Immature natural killer cell (primary cell): Measurements from ENCODE around the gene KPNA4. TPM values are rescaled to one million over a fixed set of nuclear protein-coding genes. Genes with fewer than 3 reads are reported as not detected.
A peak's percentile ranks its signal among the peaks of the same experiment; 100 is the strongest.
"Not testable (repeated sequence)": the region's sequence is repeated elsewhere in the genome, so short reads cannot be mapped to it uniquely, and the experiment has no call there.

Experiments
- DNase-seq, 3 donors: peaks; one replicate each; pipeline ENCODE4 v3.0.0; 2022; ENCODE audit warnings: mixed read lengths in 1 of 3
- H3K27ac Mint-ChIP-seq, 6 donors: one replicate each; pipeline ENCODE4 v1.8.0; 2020; ENCODE audit warnings: mixed read lengths in 6 of 6, mild to moderate bottlenecking in 5 of 6, inconsistent platforms in 4 of 6, moderate library complexity in 3 of 6
- H3K27me3 Mint-ChIP-seq, 3 donors: one replicate each; pipeline ENCODE4 v1.8.0; 2020 to 2021; ENCODE audit warnings: low read depth in 3 of 3, mild to moderate bottlenecking in 3 of 3, mixed read lengths in 3 of 3, moderate library complexity in 3 of 3, inconsistent platforms in 1 of 3
- H3K36me3 Mint-ChIP-seq, 3 donors: one replicate each; pipeline ENCODE4 v1.8.0; 2020; ENCODE audit warnings: mixed read lengths in 3 of 3, inconsistent platforms in 2 of 3, mild to moderate bottlenecking in 2 of 3
- H3K4me1 Mint-ChIP-seq, 2 donors: one replicate each; pipeline ENCODE4 v1.8.0; 2020; ENCODE audit warnings: inconsistent platforms in 2 of 2, mild to moderate bottlenecking in 2 of 2, mixed read lengths in 2 of 2, moderate library complexity in 1 of 2
- H3K4me3 Mint-ChIP-seq, 5 donors: one replicate each; pipeline ENCODE4 v1.8.0; 2020; ENCODE audit warnings: mild to moderate bottlenecking in 5 of 5, mixed read lengths in 5 of 5, inconsistent platforms in 3 of 5, moderate library complexity in 3 of 5
- H3K9me3 Mint-ChIP-seq, 6 donors: one replicate each; pipeline ENCODE4 v1.8.0; 2020; ENCODE audit warnings: mild to moderate bottlenecking in 6 of 6, mixed read lengths in 6 of 6, inconsistent platforms in 4 of 6, moderate library complexity in 3 of 6
- polyA plus RNA-seq, 3 donors: library from polyadenylated mRNA; unstranded; fragments of 300-500 nt; fragmentation: Illumina TruSeq; gene quantifications; one replicate each; pipeline ENCODE4 v1.2.3, GENCODE V29; 2021

KPNA4 gene, protein sequence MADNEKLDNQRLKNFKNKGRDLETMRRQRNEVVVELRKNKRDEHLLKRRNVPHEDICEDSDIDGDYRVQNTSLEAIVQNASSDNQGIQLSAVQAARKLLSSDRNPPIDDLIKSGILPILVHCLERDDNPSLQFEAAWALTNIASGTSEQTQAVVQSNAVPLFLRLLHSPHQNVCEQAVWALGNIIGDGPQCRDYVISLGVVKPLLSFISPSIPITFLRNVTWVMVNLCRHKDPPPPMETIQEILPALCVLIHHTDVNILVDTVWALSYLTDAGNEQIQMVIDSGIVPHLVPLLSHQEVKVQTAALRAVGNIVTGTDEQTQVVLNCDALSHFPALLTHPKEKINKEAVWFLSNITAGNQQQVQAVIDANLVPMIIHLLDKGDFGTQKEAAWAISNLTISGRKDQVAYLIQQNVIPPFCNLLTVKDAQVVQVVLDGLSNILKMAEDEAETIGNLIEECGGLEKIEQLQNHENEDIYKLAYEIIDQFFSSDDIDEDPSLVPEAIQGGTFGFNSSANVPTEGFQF
- polyA plus RNA-seq = 10 to 100 TPM; 10.5 to 12.0 (median 10.9) TPM

- H3K4me1 Mint-ChIP-seq = peaks cover 54 to 62% of the 10 kb centered on the region in 2 donors
- peak within 1 kb of the TSS; percentile 89 to 96 (median 94) for H3K27ac Mint-ChIP-seq
- peaks cover 5 to 6% (median 5%) of the 10 kb centered on the region in 3 donors for H3K36me3 Mint-ChIP-seq
- H3K9me3 Mint-ChIP-seq = no peaks in the 10 kb centered on the region
- peaks cover 4 to 10% (median 9%) of the 10 kb centered on the region in 3 donors for H3K27me3 Mint-ChIP-seq
- peak within 1 kb of the TSS; percentile 93 to 98 (median 96) for H3K4me3 Mint-ChIP-seq
- peak; percentile 96 for DNase-seq
Measured at GRCh38 chr3:160565442-160566403, at the start of gene KPNA4. KPNA4 (minus strand) TSS chr3:160565571; CDS start chr3:160565282, 289 bp downstream.

DNA sequence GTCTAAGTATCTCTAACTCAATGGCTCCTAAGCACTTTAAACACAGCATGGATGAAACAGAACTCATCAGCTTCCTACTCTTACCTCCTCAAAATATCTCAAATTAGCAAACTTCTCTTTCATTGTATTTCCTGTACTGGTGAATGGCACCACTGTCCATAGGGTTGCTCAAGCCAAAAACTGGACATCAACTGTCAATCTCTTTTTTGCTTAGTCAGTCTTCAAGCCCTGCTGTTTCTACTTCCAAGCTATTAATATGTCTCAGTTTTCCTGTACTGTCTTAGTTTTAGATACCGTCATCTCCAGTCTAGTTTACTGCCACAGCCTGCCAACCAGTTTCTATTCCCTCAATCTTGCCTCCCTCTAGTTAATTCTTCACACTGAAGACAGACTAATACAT lies 48.3 kb upstream of the KPNA4 start:
- no peaks in the 10 kb centered on the region for H3K36me3 Mint-ChIP-seq
- no peak for DNase-seq
- H3K27me3 Mint-ChIP-seq = peaks cover 7 to 19% (median 18%) of the 10 kb centered on the region in 3 donors
- no peak overlapping the region for H3K4me3 Mint-ChIP-seq
- no peaks in the 10 kb centered on the region for H3K4me1 Mint-ChIP-seq
- H3K9me3 Mint-ChIP-seq = peaks cover 0 to 3% (median 0%) of the 10 kb centered on the region in 6 donors
- H3K27ac Mint-ChIP-seq = no peak overlapping the region

GRCh38 chr3:160612386-160613075 lies 47.2 kb upstream of the KPNA4 start:
- no peak overlapping the region for H3K27ac Mint-ChIP-seq
- H3K9me3 Mint-ChIP-seq = peaks cover 0 to 3% (median 0%) of the 10 kb centered on the region in 6 donors
- DNase-seq = no peak
- H3K4me3 Mint-ChIP-seq = no peak overlapping the region
- no peaks in the 10 kb centered on the region for H3K36me3 Mint-ChIP-seq
- H3K27me3 Mint-ChIP-seq = peaks cover 7 to 23% (median 16%) of the 10 kb centered on the region in 3 donors
- no peaks in the 10 kb centered on the region for H3K4me1 Mint-ChIP-seq

DNA sequence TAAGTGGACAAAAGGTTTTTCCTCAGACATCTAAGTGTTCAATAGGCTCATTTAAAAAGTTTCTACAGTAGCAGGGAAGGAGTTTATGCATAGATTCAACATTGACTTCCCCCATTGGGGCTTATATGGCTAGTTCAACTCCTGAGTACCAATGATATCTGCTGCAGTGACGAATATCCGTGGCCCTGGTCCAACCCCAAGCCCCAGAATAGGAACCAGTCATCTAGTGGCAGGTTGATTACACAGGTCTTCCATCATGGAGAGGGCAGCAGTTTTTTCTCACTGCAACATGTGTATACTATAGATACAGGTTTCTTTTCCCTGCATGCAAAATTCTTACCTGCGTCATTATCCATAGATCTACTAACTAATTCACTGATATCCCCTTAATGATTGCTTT lies 45.8 kb upstream of the KPNA4 start:
- Mint-ChIP-seq H3K27me3 (peaks cover 7 to 21% (median 13%) of the 10 kb centered on the region in 3 donors), H3K36me3 (no peaks in the 10 kb centered on the region), H3K9me3 (peaks cover 0 to 3% (median 0%) of the 10 kb centered on the region in 6 donors), H3K27ac (no peak overlapping the region), H3K4me3 (no peak overlapping the region), H3K4me1 (no peaks in the 10 kb centered on the region)
- DNase-seq = no peak

GRCh38 chr3:160608870-160609269 lies 43.5 kb upstream of the KPNA4 start:
- Mint-ChIP-seq H3K9me3 (peaks cover 0 to 3% (median 0%) of the 10 kb centered on the region in 6 donors), H3K4me1 (no peaks in the 10 kb centered on the region)

DNA sequence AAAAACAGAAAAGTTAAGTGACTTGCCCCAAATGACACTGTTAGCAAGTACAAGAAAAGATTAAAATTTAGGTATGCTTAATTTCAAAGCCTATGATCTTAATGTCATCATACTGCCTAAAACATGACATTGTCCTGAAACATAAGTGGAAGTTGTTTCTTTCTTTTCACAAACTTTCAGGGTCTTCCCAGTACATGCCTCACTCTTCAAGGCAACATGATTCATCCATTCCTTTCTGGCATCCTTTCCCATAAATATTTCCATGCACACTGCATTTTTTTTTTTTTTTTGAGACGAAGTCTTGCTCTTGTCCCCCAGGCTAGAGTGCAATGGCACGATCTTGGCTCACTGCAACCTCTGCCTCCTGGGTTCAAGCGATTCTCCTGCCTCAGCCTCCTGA lies 42.5 kb upstream of the KPNA4 start:
- Mint-ChIP-seq H3K36me3 (no peaks in the 10 kb centered on the region), H3K9me3 (peaks cover 0 to 3% (median 0%) of the 10 kb centered on the region in 6 donors), H3K4me1 (no peaks in the 10 kb centered on the region), H3K27ac (no peak overlapping the region), H3K27me3 (peaks cover 4 to 17% (median 5%) of the 10 kb centered on the region in 3 donors), H3K4me3 (no peak overlapping the region)
- no peak for DNase-seq

More at GRCh38 chr3:160608870-160609269, 43.5 kb upstream of the KPNA4 start:
- Mint-ChIP-seq H3K4me3 (no peak overlapping the region), H3K27ac (no peak overlapping the region), H3K27me3 (peaks cover 5 to 21% (median 8%) of the 10 kb centered on the region in 3 donors), H3K36me3 (no peaks in the 10 kb centered on the region)
- no peak for DNase-seq

DNA sequence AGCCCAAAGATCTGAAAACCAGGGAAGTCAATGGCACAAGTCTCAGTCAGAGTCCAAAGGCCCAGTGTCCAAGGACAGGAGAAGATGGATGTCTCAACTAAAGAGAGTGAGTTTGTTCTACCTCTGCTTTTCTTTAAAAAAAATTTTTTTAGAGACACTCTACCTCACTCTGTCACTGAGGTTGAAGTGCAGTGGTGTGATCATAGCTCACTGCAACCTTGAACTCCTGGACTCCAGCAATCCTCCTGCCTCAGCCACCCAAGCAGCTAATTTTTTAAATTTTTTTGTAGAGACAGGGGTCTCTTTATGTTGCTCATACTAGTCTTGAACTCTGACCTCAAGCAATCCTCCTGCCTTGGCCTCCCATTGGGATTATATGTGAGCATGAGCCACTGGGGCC lies 39.9 kb upstream of the KPNA4 start:
- Mint-ChIP-seq H3K4me3 (no peak overlapping the region), H3K27ac (no peak overlapping the region), H3K9me3 (no peaks in the 10 kb centered on the region), H3K36me3 (no peaks in the 10 kb centered on the region), H3K4me1 (no peaks in the 10 kb centered on the region), H3K27me3 (peaks cover 4 to 7% (median 6%) of the 10 kb centered on the region in 3 donors)
- DNase-seq = no peak

- H3K9me3 Mint-ChIP-seq, H3K4me3 Mint-ChIP-seq, H3K27me3 Mint-ChIP-seq, DNase-seq, H3K36me3 Mint-ChIP-seq, H3K27ac Mint-ChIP-seq, H3K4me1 Mint-ChIP-seq: not testable (repeated sequence)
Measured at GRCh38 chr3:160603845-160604244, 38.5 kb upstream of the KPNA4 start.

- Mint-ChIP-seq H3K27ac (no peak overlapping the region), H3K9me3 (no peaks in the 10 kb centered on the region), H3K4me3 (no peak overlapping the region), H3K36me3 (no peaks in the 10 kb centered on the region), H3K27me3 (peaks cover 2 to 10% (median 6%) of the 10 kb centered on the region in 3 donors), H3K4me1 (no peaks in the 10 kb centered on the region)
- DNase-seq = no peak
Measured at GRCh38 chr3:160602259-160602658, 36.9 kb upstream of the KPNA4 start.

- H3K4me3 Mint-ChIP-seq = no peak overlapping the region
Measured at GRCh38 chr3:160601288-160601687, 35.9 kb upstream of the KPNA4 start.

GRCh38 chr3:160598865-160599264 lies 33.5 kb upstream of the KPNA4 start:
- H3K4me1 Mint-ChIP-seq = no peaks in the 10 kb centered on the region
- H3K4me3 Mint-ChIP-seq = no peak overlapping the region
- peaks cover 0 to 7% (median 2%) of the 10 kb centered on the region in 6 donors for H3K9me3 Mint-ChIP-seq
- H3K36me3 Mint-ChIP-seq = no peaks in the 10 kb centered on the region
- H3K27ac Mint-ChIP-seq = no peak overlapping the region
- no peak for DNase-seq
- peaks cover 0 to 10% (median 8%) of the 10 kb centered on the region in 3 donors for H3K27me3 Mint-ChIP-seq

More at GRCh38 chr3:160601288-160601687, 35.9 kb upstream of the KPNA4 start:
- peaks cover 2 to 10% (median 6%) of the 10 kb centered on the region in 3 donors for H3K27me3 Mint-ChIP-seq
- no peak overlapping the region for H3K27ac Mint-ChIP-seq
- no peaks in the 10 kb centered on the region for H3K36me3 Mint-ChIP-seq
- H3K9me3 Mint-ChIP-seq = no peaks in the 10 kb centered on the region
- no peak for DNase-seq
- H3K4me1 Mint-ChIP-seq = no peaks in the 10 kb centered on the region

- no peak for DNase-seq
- H3K4me1 Mint-ChIP-seq = no peaks in the 10 kb centered on the region
- no peak overlapping the region for H3K27ac Mint-ChIP-seq
- H3K9me3 Mint-ChIP-seq = peaks cover 0 to 18% (median 5%) of the 10 kb centered on the region in 6 donors
- H3K4me3 Mint-ChIP-seq = no peak overlapping the region
- H3K27me3 Mint-ChIP-seq = peaks cover 6 to 17% (median 11%) of the 10 kb centered on the region in 3 donors
- H3K36me3 Mint-ChIP-seq = peaks cover 0 to 7% (median 0%) of the 10 kb centered on the region in 3 donors
Measured at GRCh38 chr3:160588023-160588422, 22.7 kb upstream of the KPNA4 start.

DNA sequence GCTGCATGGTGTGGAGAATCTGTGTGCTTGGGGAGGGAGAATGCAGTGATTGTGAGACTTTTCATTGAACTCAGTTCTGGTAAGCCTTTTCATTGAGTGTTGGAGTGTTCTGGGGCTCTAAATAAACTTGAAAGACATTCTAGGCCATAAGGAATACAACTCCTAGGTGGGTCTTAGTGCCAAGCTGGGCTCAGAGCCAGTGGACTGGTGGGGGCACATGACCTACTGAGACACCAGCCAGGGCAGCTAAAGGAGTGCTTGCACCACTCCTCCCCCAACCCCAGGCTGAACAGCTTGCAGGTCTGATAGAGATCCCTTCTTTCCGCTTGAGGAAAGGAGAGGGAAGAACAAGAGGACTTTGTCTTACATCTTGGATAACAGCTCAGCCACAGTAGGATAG lies 21.7 kb upstream of the KPNA4 start:
- Mint-ChIP-seq H3K9me3 (peaks cover 3 to 22% (median 7%) of the 10 kb centered on the region in 6 donors), H3K27me3 (peaks cover 8 to 22% (median 12%) of the 10 kb centered on the region in 3 donors), H3K27ac (no peak overlapping the region), H3K4me1 (no peaks in the 10 kb centered on the region), H3K4me3 (no peak overlapping the region), H3K36me3 (peaks cover 0 to 7% (median under 1%) of the 10 kb centered on the region in 3 donors)
- no peak for DNase-seq
